GM21529 (cell line): ENCODE results near the gene CACNA1G.

Source experiments
- ATAC-seq: cut with Tn5 transposase; IDR thresholded peaks from one replicate; pipeline ENCODE4 v1.9.1; 2021; ENCODE audit not compliant: unreplicated experiment

Gene CACNA1G

GRCh38 chr17:50642722-50643656 is 82.5 kb downstream of the CACNA1G start:
- no peak for ATAC-seq

- no peak for ATAC-seq
Measured at GRCh38 chr17:50645748-50646682, 85.5 kb downstream of the CACNA1G start.

GRCh38 chr17:50647187-50647586 is 86.7 kb downstream of the CACNA1G start:
- ATAC-seq: no peak

GRCh38 chr17:50649042-50649908 is 88.8 kb downstream of the CACNA1G start:
- no peak for ATAC-seq

GRCh38 chr17:50651661-50652060 is 91.1 kb downstream of the CACNA1G start:
- ATAC-seq: no peak

GRCh38 chr17:50653738-50654137 is 93.2 kb downstream of the CACNA1G start:
- ATAC-seq: no peak

- ATAC-seq: no peak
Measured at GRCh38 chr17:50656509-50656908, 96.0 kb downstream of the CACNA1G start.

GRCh38 chr17:50657054-50657453 is 96.5 kb downstream of the CACNA1G start:
- ATAC-seq: no peak

- no peak for ATAC-seq
Measured at GRCh38 chr17:50657627-50658026, 97.1 kb downstream of the CACNA1G start.

GRCh38 chr17:50658616-50659015 is 98.1 kb downstream of the CACNA1G start:
- ATAC-seq: no peak

- ATAC-seq: no peak
Measured at GRCh38 chr17:50659179-50659578, 98.7 kb downstream of the CACNA1G start.

GRCh38 chr17:50660042-50660886 is 99.7 kb downstream of the CACNA1G start:
- no peak for ATAC-seq

GRCh38 chr17:50660887-50661345 is 100.4 kb downstream of the CACNA1G start:
- no peak for ATAC-seq

- no peak for ATAC-seq
Measured at GRCh38 chr17:50661348-50661747, 100.8 kb downstream of the CACNA1G start.

GRCh38 chr17:50661795-50662391 is 101.4 kb downstream of the CACNA1G start:
- ATAC-seq: no peak

GRCh38 chr17:50662632-50663225 is 102.2 kb downstream of the CACNA1G start:
- ATAC-seq: no peak

- ATAC-seq: no peak
Measured at GRCh38 chr17:50663812-50664374, 103.4 kb downstream of the CACNA1G start.

- no peak for ATAC-seq
Measured at GRCh38 chr17:50664788-50665458, 104.4 kb downstream of the CACNA1G start.
